HepG2 (cell line): ENCODE results near the gene ARHGAP9. TPM values are rescaled to one million over a fixed set of nuclear protein-coding genes. Genes with fewer than 3 reads are reported as not detected.
"Not testable (repeated sequence)": the region's sequence is repeated elsewhere in the genome, so short reads cannot be mapped to it uniquely, and the experiment has no call there.

Experiments
- ATAC-seq: fragments of 200-7000 bp; cut with Tn5 transposase; 3 replicates; pipeline ENCODE4 v1.9.1; 2020; ENCODE audit warnings: mild to moderate bottlenecking, moderate library complexity
- BruUV-seq: library from RNA; stranded (reverse); fragments of 400-500 nt; replicated peaks from 2 replicates; lab custom pipeline; 2021; lab: Mats Ljungman, UMichigan
- CTCF ChIA-PET: fragments of 300-600 bp; formaldehyde crosslinking; extraction: SDS; loops from one replicate; lab custom pipeline; 2021; ENCODE audit warnings: low total read pairs, inconsistent platforms, low intra/inter-chr PET ratio; lab: Yijun Ruan, JAX
- POLR2A ChIA-PET: fragments of 350-600 bp; sonication (Branson Sonifier 250); formaldehyde crosslinking; loops from one replicate; lab custom pipeline; 2020; ENCODE audit warnings: antibody characterized with exemption, inconsistent platforms; lab: Yijun Ruan, JAX
- DNase-seq: peaks from one replicate; pipeline ENCODE4 v3.0.0-alpha.2; 2015; ENCODE audit warnings: low spot score
- FAIRE-seq: peaks from 3 replicates; lab custom pipeline; 2011; peaks lifted over from hg19 to GRCh38; lab: Jason Lieb, UNC
- H2AFZ ChIP-seq: one replicate; pipeline ENCODE4 v1.6.1; 2011; ENCODE audit warnings: low read length, inconsistent platforms
- H3K27ac ChIP-seq: fragments of 300-600 bp; 3 replicates; pipeline ENCODE4 v1.8.0; 2011; ENCODE audit warnings: mixed run types, mild to moderate bottlenecking, mixed read lengths, low read length, inconsistent platforms; ENCODE audit not compliant: insufficient read depth; ENCODE audit errors: extremely low read length
- H3K27me3 ChIP-seq, 2 experiments: fragments of 200-600 bp in 1 of 2; 2 replicates in 1 of 2; 3 replicates in 1 of 2; pipeline versions ENCODE4 v1.6.0 to v1.8.0; 2011; ENCODE audit warnings: low read length in 2 of 2, mild to moderate bottlenecking in 2 of 2, moderate library complexity in 2 of 2, inconsistent platforms in 1 of 2; ENCODE audit not compliant: insufficient read depth in 2 of 2, control insufficient read depth in 1 of 2
- H3K36me3 ChIP-seq, 2 experiments: fragments of 200-600 bp in 1 of 2; replicated peaks in 1 of 2; 2 replicates in 1 of 2; 3 replicates in 1 of 2; pipeline versions ENCODE4 v1.5.1 to v1.8.0; 2011; ENCODE audit warnings: low read length in 2 of 2, inconsistent platforms in 1 of 2; ENCODE audit not compliant: insufficient read depth in 2 of 2, control insufficient read depth in 1 of 2
- H3K4me1 ChIP-seq: 2 replicates; pipeline ENCODE4 v1.5.1; 2012; ENCODE audit warnings: low read length, inconsistent platforms; ENCODE audit not compliant: insufficient read depth
- H3K4me2 ChIP-seq: 2 replicates; pipeline ENCODE4 v1.6.0; 2011; ENCODE audit warnings: low read depth, low read length, inconsistent platforms
- H3K4me3 ChIP-seq, 3 experiments: fragments of 200-600 bp in 1 of 3; sonication (generic), shearing (Covaris generic) in 1 of 3; replicated peaks in 1 of 3; 2 replicates each; pipeline ENCODE4 v1.5.1; 2011 to 2016; ENCODE audit warnings: low read length in 3 of 3, inconsistent platforms in 2 of 3, low read depth in 2 of 3, mild to moderate bottlenecking in 2 of 3, control low read depth in 1 of 3, mixed read lengths in 1 of 3; ENCODE audit not compliant: insufficient read depth in 1 of 3
- H3K79me2 ChIP-seq: one replicate; pipeline ENCODE4 v1.6.1; 2011; ENCODE audit warnings: low read length, inconsistent platforms; ENCODE audit not compliant: insufficient read depth
- H3K9ac ChIP-seq: 2 replicates; pipeline ENCODE4 v1.6.0; 2011; ENCODE audit warnings: mild to moderate bottlenecking, low read depth, low read length, inconsistent platforms; ENCODE audit not compliant: insufficient read depth
- H3K9me3 ChIP-seq: 2 replicates; pipeline ENCODE4 v1.5.1; 2012; ENCODE audit warnings: mild to moderate bottlenecking, low read length
- H4K20me1 ChIP-seq: 2 replicates; pipeline ENCODE4 v1.6.0; 2011; ENCODE audit warnings: inconsistent platforms, mild to moderate bottlenecking, low read length, moderate library complexity; ENCODE audit not compliant: insufficient read depth
- ATM ChIP-seq: fragments of 450-650 bp; IDR thresholded peaks from 2 replicates; pipeline ENCODE4 v1.7.1; 2017; ENCODE audit warnings: mild to moderate bottlenecking, borderline replicate concordance
- FOXO1 ChIP-seq: sonication (generic); formaldehyde crosslinking; IDR thresholded peaks from 2 replicates; pipeline ENCODE4 v1.4.0; 2020; ENCODE audit warnings: missing genetic modification reagents
- KDM4B ChIP-seq: sonication (generic); formaldehyde crosslinking; IDR thresholded peaks from 2 replicates; pipeline ENCODE4 v1.4.0; 2020; ENCODE audit warnings: missing genetic modification reagents
- PAF1 ChIP-seq: IDR thresholded peaks from 2 replicates; pipeline ENCODE4 v1.6.1; 2016; ENCODE audit warnings: missing genetic modification reagents, missing compliant biosample characterization
- POLR2A ChIP-seq, 2 experiments: IDR thresholded peaks; 2 replicates each; pipeline ENCODE4 v1.6.1; 2011; ENCODE audit warnings: low read depth in 2 of 2, low read length in 2 of 2, mild to moderate bottlenecking in 1 of 2, moderate library complexity in 1 of 2; ENCODE audit not compliant: insufficient read depth in 1 of 2
- POLR2G ChIP-seq: fragments of 200-400 bp; formaldehyde crosslinking; IDR thresholded peaks from 2 replicates; pipeline ENCODE4 v1.6.1; 2018; ENCODE audit warnings: mild to moderate bottlenecking, low read depth, low read length, moderate library complexity
- SMAD1 ChIP-seq: sonication (generic); formaldehyde crosslinking; IDR thresholded peaks from 2 replicates; pipeline ENCODE4 v1.4.0; 2020; ENCODE audit warnings: missing genetic modification reagents, low read depth, mild to moderate bottlenecking, borderline replicate concordance
- ZBTB2 ChIP-seq: sonication (generic); formaldehyde crosslinking; IDR thresholded peaks from 2 replicates; pipeline ENCODE4 v1.8.0; 2022; ENCODE audit warnings: low read depth, missing genetic modification reagents
- ZBTB34 ChIP-seq: sonication (generic); formaldehyde crosslinking; IDR thresholded peaks from 2 replicates; pipeline ENCODE4 v1.8.0; 2022; ENCODE audit warnings: mild to moderate bottlenecking, missing genetic modification reagents
- ZFP41 ChIP-seq: sonication (generic); formaldehyde crosslinking; IDR thresholded peaks from 2 replicates; pipeline ENCODE4 v1.4.0; 2020; ENCODE audit warnings: mild to moderate bottlenecking, missing genetic modification reagents, borderline replicate concordance
- ZNF263 ChIP-seq: sonication (generic); formaldehyde crosslinking; IDR thresholded peaks from 2 replicates; pipeline ENCODE4 v1.4.0; 2020; ENCODE audit warnings: missing genetic modification reagents
- ZNF296 ChIP-seq: sonication (generic); formaldehyde crosslinking; conservative IDR thresholded peaks from 2 replicates; pipeline ENCODE4 v1.5.0; 2020; ENCODE audit warnings: mild to moderate bottlenecking, missing genetic modification reagents
- ZNF367 ChIP-seq: sonication (generic); formaldehyde crosslinking; IDR thresholded peaks from 2 replicates; pipeline ENCODE4 v1.4.0; 2020; ENCODE audit warnings: missing genetic modification reagents, borderline replicate concordance
- ZNF781 ChIP-seq: sonication (generic); formaldehyde crosslinking; IDR thresholded peaks from 2 replicates; pipeline ENCODE4 v1.5.1; 2020; ENCODE audit warnings: borderline replicate concordance, mild to moderate bottlenecking, missing genetic modification reagents; ENCODE audit errors: not compliant biosample characterization
- ZNF784 ChIP-seq: sonication (generic); formaldehyde crosslinking; IDR thresholded peaks from 2 replicates; pipeline ENCODE4 v1.5.1; 2020; ENCODE audit warnings: missing genetic modification reagents, mild to moderate bottlenecking, borderline replicate concordance
- WGBS: methylation state at CpG from one replicate; pipeline ENCODE4 v1.1.6; 2017; ENCODE audit warnings: low lambda C conversion rate; 5-methylcytosine and 5-hydroxymethylcytosine counted together
- in situ Hi-C: cut with HindIII; loops from 2 replicates; pipeline ENCODE4 v1.10.0; 2017; ENCODE audit warnings: low pct_unique_long_range_greater_than_20kb; ENCODE audit not compliant: extremely low pct_ligation_motif_present
- intact Hi-C: fragments of 100-400 bp; cut with micrococcal nuclease; formaldehyde crosslinking; loops from one replicate; pipeline ENCODE4 v1.10.0; 2022; ENCODE audit not compliant: unreplicated experiment
- polyA plus RNA-seq, 8 experiments: library from polyadenylated mRNA; depleted of rRNA in 3 of 8; stranded (reverse) in 7 of 8; unstranded in 1 of 8; fragments of >200 nt; fragmentation: Illumina TruSeq in 4 of 8; extraction: Trizol in 4 of 8; gene quantifications; 2 replicates each; pipeline versions ENCODE4 v1.2.1 to v1.2.3, GENCODE V29; 2011 to 2016; ENCODE audit warnings: low read depth in 4 of 8, missing spikeins in 1 of 8, mixed read lengths in 1 of 8; ENCODE audit not compliant: insufficient read depth in 1 of 8
- total RNA-seq, 5 experiments: library from RNA; depleted of rRNA; stranded (reverse); fragments of >200 nt; fragmentation: Illumina TruSeq; extraction: Trizol; gene quantifications; 2 replicates each; pipeline ENCODE4 v1.2.3, GENCODE V29; 2016; ENCODE audit warnings: low read depth in 1 of 5

The ARHGAP9 gene
- total and polyA plus RNA-seq, 2 of the 13 experiments (the other 11 are each of a cell fraction or from before 2014, with no cell fraction given), result 0.18 to 1.2 TPM

- no peak for TF ChIP-seq ZBTB34 (CRISPR knock-in tag)
- no peak for TF ChIP-seq ZNF263 (CRISPR knock-in tag)
- no peak for TF ChIP-seq ZNF781 (CRISPR knock-in tag)
- TF ChIP-seq ZFP41 (CRISPR knock-in tag), result no peak
- no peak for TF ChIP-seq SMAD1 (CRISPR knock-in tag)
- peak; percentile 46; the same call in 1 of the 2 replicates for TF ChIP-seq POLR2G
- peak in 1 of 2 experiments; percentile 55; a peak in 2 of 4 replicates for TF ChIP-seq POLR2A (IDR thresholded peaks at IDR 0.05; ENCODE audit: insufficient read depth in 1 of 2, low read depth in 2 of 2, low read length in 2 of 2)
- no peak; the same call in 1 of the 2 replicates for TF ChIP-seq PAF1 (CRISPR knock-in tag)
- TF ChIP-seq FOXO1 (CRISPR knock-in tag), result no peak
- TF ChIP-seq ZNF784 (CRISPR knock-in tag), result no peak
- TF ChIP-seq KDM4B (CRISPR knock-in tag), result no peak
- TF ChIP-seq ZNF367 (CRISPR knock-in tag), result no peak
- TF ChIP-seq ZNF296 (CRISPR knock-in tag), result no peak
- TF ChIP-seq ZBTB2 (CRISPR knock-in tag), result no peak
- TF ChIP-seq ATM, result no peak
Observed at GRCh38 chr12:57514720-57515407, 35.2 kb upstream of the ARHGAP9 start (continued).

GRCh38 chr12:57514246-57514645 lies 34.6 kb upstream of the ARHGAP9 start:
- FAIRE-seq, H3K9me3 ChIP-seq, H3K27me3 ChIP-seq, H3K27ac ChIP-seq, H2AFZ ChIP-seq, H3K4me3 ChIP-seq, CTCF ChIA-PET, intact Hi-C loops, in situ Hi-C loops, H3K4me2 ChIP-seq, BruUV-seq, H3K9ac ChIP-seq, DNase-seq, ATAC-seq: not testable (repeated sequence)
- 96% methylated on average over 9 of the region's 9 CpGs for WGBS
- POLR2A ChIA-PET, result interaction anchor here (0.7 to 7.8 kb wide), 3 partner anchors 12 to 1556 kb away, joined by 3 to 90 read pairs (median 11); no protein-coding TSS in a partner anchor
- peaks cover 14% of the 10 kb centered on the region for H3K79me2 ChIP-seq
- H3K4me1 ChIP-seq, result peaks cover 18% of the 10 kb centered on the region
- H3K36me3 ChIP-seq, result peaks cover 32 to 72% of the 10 kb centered on the region in 2 experiments
- H4K20me1 ChIP-seq, result peaks cover 26% of the 10 kb centered on the region
